ENCODE data around the gene CEP112.
"Not testable (repeated sequence)": the region's sequence is repeated elsewhere in the genome, so short reads cannot be mapped to it uniquely, and the experiment has no call there.

Gene CEP112

GRCh38 chr17:65707780-65708179 lies 484.2 kb downstream of the CEP112 start:
- DNase-seq, result no peak

GRCh38 chr17:65704731-65705130 lies 487.2 kb downstream of the CEP112 start:
- DNase-seq, result no peak

- no peak for DNase-seq
Measured at GRCh38 chr17:65703891-65704290, 488.0 kb downstream of the CEP112 start.

DNA sequence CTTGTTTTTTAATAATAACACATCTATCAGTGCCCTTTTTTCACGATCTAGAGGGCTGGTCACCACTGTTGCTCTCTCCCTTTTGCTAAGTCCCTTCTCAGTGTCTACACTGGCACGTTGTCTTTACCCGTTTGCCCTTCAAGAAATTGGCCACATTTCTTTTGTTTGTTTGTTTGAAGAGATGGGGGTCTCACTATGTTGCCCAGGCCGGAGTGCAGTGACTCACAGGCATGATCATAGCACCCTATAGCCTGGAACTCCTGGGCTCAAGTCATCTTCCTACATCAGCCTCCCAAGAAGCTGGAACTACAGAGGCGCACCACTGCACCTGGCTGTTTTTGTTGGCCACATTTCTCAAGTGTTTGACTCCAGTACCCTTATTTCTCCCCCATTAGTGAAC lies 492.5 kb downstream of the CEP112 start:
- no peak for DNase-seq

GRCh38 chr17:65698381-65699061 lies 493.4 kb downstream of the CEP112 start:
- no peak for DNase-seq

GRCh38 chr17:65697661-65698060 lies 494.3 kb downstream of the CEP112 start:
- DNase-seq, result no peak

DNA sequence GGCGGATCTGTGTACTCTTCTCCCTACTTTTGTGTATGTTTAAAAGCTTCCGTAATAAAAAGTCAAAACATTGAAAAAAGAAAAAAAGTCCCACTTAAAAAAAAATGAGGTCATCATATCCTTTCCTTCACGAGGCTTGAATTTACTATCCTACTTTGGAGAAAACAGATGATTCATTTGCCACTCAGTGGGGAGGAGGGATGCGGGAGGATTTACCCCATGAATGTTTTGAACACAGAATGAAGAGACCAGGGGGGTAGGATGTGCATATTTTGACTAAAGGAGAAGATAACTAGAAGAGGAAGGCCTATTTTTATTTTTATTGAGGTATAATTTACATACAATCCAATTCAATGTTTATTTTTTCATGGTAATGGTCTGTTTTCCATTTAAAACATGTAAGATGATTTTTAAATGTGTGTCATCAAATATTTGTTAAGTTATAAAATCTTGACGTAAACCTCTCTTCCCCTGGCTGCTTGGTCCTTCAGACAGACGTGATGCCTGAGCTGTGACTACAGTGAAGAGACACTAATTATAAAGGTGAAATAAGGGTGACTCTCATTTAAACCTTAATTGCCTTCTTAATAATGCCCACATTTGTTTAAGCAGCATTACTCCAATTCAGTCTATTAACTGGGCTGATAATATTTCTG lies 495.1 kb downstream of the CEP112 start:
- no peak for DNase-seq

- DNase-seq, result no peak
Measured at GRCh38 chr17:65694601-65695000, 497.3 kb downstream of the CEP112 start.

GRCh38 chr17:65690626-65691310 lies 501.2 kb downstream of the CEP112 start:
- DNase-seq, result no peak

DNA sequence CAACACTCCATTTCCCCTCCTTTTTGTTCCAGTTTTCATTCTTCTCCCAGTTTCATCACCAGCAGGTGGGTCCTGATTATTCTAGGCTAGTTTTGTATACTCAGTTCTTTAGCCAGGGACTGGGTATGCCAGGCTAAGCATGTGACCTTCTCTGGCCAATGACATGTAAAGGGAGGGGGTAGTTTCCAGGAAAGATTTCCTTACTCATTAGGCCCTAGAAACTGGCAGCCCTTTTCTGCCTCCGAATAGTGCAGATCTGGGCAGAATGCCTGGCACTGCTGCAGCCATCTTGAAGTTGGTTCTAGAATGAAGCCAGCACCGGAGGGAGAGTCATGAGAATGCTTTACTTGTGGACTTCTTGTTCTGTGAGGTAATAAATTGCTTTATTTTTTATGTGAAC lies 503.6 kb downstream of the CEP112 start:
- DNase-seq, result no peak

DNA sequence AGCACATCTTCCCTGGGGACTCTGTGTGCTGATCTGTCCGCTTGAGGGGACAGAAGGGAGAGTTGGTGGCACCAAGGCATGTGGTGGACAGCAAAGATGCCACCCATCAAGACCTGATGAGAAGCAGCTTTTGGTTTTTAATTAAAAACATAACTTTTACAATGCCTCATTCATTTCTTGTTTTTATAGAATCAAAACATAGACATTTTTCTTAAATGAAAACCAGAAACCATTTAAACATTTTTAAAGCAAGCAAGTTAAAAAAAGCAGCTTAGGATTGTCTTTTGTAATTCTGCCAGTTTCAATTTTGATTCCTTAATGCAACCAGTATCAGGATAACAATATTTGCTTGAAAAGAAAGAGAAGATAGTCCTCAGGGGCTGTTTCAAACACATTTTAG lies 506.8 kb downstream of the CEP112 start:
- no peak for DNase-seq

DNA sequence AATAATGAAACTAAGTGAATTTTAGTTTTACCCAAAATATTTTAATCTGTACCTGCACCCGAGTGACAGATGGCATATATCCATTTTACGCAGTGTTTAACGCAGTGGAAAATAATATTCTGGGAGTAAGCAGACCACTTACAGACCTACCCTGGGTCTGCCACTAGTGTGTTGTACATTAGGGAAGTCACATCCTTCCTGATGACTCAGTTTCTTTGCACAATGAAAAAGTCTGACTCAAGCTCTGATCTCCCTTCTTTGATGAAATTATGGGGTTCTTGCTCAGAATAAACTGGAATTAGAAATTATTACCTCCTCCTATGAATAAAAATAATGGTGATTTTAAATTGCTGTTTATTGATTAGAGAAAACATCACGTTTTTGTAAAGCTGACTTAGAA lies 507.3 kb downstream of the CEP112 start:
- DNase-seq, result no peak

DNA sequence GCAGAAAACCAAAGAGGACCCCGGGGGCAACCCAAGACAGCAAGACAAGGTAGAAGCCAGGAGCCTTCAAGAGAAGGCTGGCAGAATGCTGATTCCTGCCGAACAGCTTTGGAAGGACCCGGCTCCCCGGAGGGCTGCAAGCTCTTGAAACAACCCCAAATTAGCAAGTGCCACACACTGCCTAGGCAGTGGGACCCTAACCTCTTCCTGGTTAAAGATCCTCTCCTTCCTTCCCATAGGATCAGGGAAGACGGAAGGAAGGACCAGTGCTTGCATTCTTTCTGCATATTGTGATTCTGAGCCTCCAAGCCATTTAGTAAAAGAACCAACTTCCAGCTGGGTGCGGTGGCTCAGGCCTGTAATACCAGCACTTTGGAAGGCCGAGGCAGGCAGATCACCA lies 508.5 kb downstream of the CEP112 start:
- DNase-seq, result no peak

DNA sequence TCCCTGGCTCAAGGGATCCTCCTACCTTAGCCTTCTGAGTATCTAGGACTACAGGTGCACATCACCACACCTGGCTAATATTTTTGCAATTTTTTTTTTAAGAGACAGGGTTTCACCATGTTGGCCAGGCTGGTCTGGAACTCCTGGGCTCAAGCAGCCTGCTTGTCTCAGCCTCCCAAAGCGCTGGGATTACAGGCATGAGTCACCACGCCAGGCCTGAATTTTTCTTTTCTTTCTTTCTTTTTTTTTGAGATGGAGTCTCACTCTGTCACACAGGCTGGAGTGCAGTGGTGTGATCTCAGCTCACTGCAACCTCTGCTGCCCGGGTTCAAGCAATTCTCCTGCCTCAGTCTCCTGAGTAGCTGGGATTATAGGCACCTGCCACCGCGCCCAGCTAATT lies 510.2 kb downstream of the CEP112 start:
- not testable (repeated sequence) for DNase-seq

- DNase-seq, result no peak
Measured at GRCh38 chr17:65679165-65679845, 512.6 kb downstream of the CEP112 start.

GRCh38 chr17:65678546-65678945 lies 513.4 kb downstream of the CEP112 start:
- peak in 1 of 2 experiments; percentile 8 for DNase-seq

DNA sequence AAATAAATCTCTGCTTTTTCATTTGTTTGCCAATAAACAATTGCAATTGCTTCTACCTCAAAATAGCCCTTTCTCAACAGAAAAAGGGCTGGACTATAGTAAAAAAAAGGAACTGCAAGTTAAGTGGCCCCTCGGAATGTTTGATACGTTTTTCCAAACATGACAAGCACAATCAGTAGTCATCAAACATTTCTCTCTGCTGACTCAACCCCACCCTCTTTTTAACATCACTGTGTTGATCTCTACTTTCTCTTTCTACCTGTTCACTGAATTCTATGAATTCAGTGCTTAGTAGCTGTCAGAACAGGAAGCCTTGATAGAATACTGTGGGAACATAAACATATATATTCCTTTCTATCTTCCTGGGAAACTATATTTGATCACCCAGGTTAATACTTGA lies 514.0 kb downstream of the CEP112 start:
- DNase-seq, result no peak

GRCh38 chr17:65674246-65675045 lies 517.5 kb downstream of the CEP112 start:
- no peak for DNase-seq

GRCh38 chr17:65670667-65671371 lies 521.1 kb downstream of the CEP112 start:
- no peak for DNase-seq

- DNase-seq, result no peak
Measured at GRCh38 chr17:65668211-65668610, 523.7 kb downstream of the CEP112 start.

DNA sequence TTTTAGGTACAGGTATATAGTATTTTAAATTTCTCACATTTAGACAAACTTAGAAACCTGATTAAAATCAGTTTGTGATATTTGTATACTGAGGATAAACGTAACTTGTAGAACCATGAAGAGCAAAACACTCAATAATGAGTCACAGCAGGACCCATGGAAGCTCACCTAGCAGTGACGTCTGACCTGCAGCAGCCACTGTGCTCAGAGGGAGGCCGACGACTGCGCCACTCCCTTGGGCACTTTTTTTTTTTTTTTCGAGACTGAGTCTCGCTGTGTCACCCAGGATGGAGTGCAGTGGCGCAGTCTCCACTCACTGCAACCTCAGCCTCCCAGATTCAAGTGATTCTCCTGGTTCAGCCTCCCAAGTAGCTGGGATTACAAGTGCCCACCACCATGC lies 524.3 kb downstream of the CEP112 start:
- DNase-seq, result no peak

- DNase-seq, result no peak
Measured at GRCh38 chr17:65666876-65667321, 525.0 kb downstream of the CEP112 start.
